Thoracic aorta (tissue), 2 donors: Measurements from ENCODE around the gene KIAA1755. TPM values are rescaled to one million over a fixed set of nuclear protein-coding genes. Genes with fewer than 3 reads are reported as not detected.
"Not testable (repeated sequence)": the region's sequence is repeated elsewhere in the genome, so short reads cannot be mapped to it uniquely, and the experiment has no call there.

ENCODE experiments used
- ATAC-seq: fragments of 150-250 bp; one replicate; pipeline ENCODE4 v1.8.0; 2017; ENCODE audit warnings: low read depth; ENCODE audit not compliant: insufficient number of reproducible peaks, low FRiP score
- DNase-seq: peaks from one replicate; pipeline ENCODE4 v3.0.0-alpha.2; 2020; ENCODE audit warnings: low spot score
- H3K27ac ChIP-seq, 2 donors: fragments of 200-600 bp; sonication (generic); 1 replicate in 1 of 2; 2 replicates in 1 of 2; pipeline ENCODE4 v1.5.1; 2016; ENCODE audit warnings: mild to moderate bottlenecking in 2 of 2, moderate library complexity in 2 of 2
- H3K27me3 ChIP-seq: fragments of 200-600 bp; sonication (generic); replicated peaks from 2 replicates; pipeline ENCODE4 v1.6.0; 2016; ENCODE audit warnings: mild to moderate bottlenecking; ENCODE audit not compliant: insufficient read depth
- H3K36me3 ChIP-seq: fragments of 200-600 bp; sonication (generic); one replicate; pipeline ENCODE4 v1.5.1; 2016
- H3K4me1 ChIP-seq, 2 donors: fragments of 200-600 bp; sonication (generic); 1 replicate in 1 of 2; 2 replicates in 1 of 2; pipeline versions ENCODE4 v1.5.1 to v1.6.0; 2016; ENCODE audit warnings: low read depth in 2 of 2, mild to moderate bottlenecking in 1 of 2; ENCODE audit not compliant: control insufficient read depth in 1 of 2
- H3K4me3 ChIP-seq: fragments of 200-600 bp; sonication (generic); 2 replicates; pipeline ENCODE4 v1.5.1; 2016; ENCODE audit warnings: mild to moderate bottlenecking
- H3K9me3 ChIP-seq: fragments of 200-600 bp; sonication (generic); 2 replicates; pipeline ENCODE4 v1.5.1; 2016
- total RNA-seq, 2 donors: library from RNA; depleted of rRNA; stranded (reverse); fragments of >200 nt; gene quantifications; one replicate each; pipeline versions ENCODE4 v1.1.0 to v1.2.3, GENCODE V29; 2016
- TF ChIP-seq, protein P1 (sequence below): fragments of 200-600 bp; sonication (generic); IDR thresholded peaks from one replicate; pipeline ENCODE4 v1.5.1; 2019; ENCODE audit warnings: antibody characterized with exemption

The KIAA1755 gene
- total RNA-seq, 2 donors from 2014 or later, result 11.0 to 45.4 TPM

DNA sequence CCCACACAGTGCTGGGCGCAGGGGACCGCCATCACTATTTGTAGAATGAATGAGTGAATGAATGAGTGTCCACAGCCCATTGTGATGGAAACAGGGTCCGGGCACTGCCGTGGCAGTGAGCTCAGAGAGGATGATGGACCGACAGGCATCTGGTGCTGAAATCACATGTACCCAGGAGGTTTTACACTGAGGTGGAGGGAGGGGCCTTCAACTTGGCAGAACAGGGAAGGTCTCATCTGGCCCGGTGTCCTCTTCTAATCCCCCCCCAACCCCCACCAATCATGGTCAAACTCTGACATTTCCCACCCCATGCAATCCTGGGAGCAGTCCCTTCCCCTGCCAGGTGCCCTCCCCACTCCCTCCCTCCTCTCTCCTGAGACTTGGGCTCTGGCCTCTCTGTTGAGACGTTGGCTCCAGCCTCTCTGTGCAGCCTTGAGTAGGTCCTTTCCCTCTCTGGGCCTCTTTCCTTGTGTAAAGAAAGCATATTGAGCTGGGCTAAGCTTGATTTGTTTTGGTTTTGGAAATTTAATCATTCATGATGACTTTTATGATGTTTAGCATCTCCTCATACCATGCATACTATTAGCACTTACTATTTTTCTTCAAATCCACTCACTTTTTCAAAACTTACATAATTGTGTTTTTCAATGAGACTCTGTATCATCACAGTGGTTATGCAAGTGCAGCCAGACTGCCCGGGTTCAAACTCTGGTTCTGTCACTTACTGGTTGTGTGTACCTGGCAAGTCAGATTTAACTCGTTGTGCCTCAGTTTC is 10.8 kb downstream of the KIAA1755 start:
- Histone ChIP-seq H3K4me3 (no peak overlapping the region), H3K27ac (no peak overlapping the region), H3K9me3 (no peaks in the 10 kb centered on the region), H3K4me1 (peaks cover 20 to 77% of the 10 kb centered on the region in 2 donors), H3K27me3 (no peaks in the 10 kb centered on the region), H3K36me3 (no peaks in the 10 kb centered on the region)
- TF ChIP-seq, protein P1, sequence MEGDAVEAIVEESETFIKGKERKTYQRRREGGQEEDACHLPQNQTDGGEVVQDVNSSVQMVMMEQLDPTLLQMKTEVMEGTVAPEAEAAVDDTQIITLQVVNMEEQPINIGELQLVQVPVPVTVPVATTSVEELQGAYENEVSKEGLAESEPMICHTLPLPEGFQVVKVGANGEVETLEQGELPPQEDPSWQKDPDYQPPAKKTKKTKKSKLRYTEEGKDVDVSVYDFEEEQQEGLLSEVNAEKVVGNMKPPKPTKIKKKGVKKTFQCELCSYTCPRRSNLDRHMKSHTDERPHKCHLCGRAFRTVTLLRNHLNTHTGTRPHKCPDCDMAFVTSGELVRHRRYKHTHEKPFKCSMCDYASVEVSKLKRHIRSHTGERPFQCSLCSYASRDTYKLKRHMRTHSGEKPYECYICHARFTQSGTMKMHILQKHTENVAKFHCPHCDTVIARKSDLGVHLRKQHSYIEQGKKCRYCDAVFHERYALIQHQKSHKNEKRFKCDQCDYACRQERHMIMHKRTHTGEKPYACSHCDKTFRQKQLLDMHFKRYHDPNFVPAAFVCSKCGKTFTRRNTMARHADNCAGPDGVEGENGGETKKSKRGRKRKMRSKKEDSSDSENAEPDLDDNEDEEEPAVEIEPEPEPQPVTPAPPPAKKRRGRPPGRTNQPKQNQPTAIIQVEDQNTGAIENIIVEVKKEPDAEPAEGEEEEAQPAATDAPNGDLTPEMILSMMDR, result no peak
- no peak for ATAC-seq
- DNase-seq, result no peak

DNA sequence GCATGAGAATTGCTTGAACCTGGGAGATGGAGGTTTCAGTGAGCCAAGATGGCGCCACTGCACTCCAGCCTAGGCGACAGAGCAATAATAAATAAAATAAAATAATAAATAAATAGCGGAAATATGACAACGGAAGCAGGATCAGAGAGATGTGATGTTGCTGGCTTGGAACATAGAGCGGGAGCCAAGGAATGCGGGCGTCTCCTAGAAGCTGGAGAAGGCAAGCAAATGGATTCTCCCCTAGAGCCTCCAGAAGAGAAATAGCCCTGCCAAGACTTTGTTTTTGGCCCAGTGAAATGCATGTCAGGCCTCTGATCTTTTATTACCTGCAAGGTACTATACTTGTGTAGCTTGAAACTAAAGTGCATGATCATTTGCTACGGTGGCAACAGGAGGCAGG is 12.4 kb downstream of the KIAA1755 start:
- Histone ChIP-seq H3K9me3 (peaks cover under 1% of the 10 kb centered on the region), H3K36me3 (peaks cover 9% of the 10 kb centered on the region), H3K27me3 (no peaks in the 10 kb centered on the region), H3K4me3 (no peak overlapping the region), H3K27ac (no peak overlapping the region), H3K4me1 (peaks cover 9 to 61% of the 10 kb centered on the region in 2 donors)
- no peak for ATAC-seq
- DNase-seq, result no peak
- TF ChIP-seq, protein P1, result no peak

DNA sequence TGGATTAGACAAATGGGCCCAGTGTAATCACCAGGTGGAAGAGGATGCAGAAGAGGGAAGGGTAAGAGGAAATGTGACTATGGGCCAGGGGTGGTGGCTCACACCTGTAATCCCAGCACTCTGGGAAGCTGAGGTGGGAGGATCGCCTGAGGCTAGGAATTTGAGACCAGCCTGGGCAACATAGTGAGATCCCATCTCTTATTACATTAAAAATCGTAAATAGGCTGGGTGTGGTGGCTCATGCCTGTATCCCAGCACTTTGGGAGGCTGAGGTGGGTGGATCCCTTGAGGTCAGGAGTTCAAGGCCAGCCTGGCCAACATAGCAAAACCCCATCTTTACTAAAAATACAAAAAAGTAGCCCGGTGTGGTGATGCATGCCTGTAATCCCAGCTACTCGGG is 12.8 kb downstream of the KIAA1755 start:
- Histone ChIP-seq H3K36me3 (peaks cover 12% of the 10 kb centered on the region), H3K4me1 (peaks cover 5 to 57% of the 10 kb centered on the region in 2 donors), H3K27ac (peak overlapping the region; percentile 88 to 93)
- not testable (repeated sequence) for H3K4me3 ChIP-seq, H3K27me3 ChIP-seq, DNase-seq, ATAC-seq, H3K9me3 ChIP-seq

DNA sequence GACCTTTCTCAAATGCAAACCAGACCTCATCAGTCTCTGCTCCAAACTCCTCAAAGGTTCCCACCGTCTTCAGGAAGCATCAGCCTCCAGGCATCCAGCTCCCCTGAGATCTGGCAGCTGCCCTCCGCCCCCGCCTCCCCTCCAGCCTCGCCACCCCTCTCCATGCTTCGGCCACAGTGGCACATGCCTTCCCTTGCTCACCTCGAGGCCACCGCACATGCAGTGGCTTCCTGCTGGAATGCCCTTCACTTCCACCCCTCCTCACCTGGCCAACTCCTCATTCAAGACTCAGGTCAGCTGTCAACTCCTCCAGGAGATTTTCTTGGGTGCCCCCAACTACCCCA is 13.4 kb downstream of the KIAA1755 start:
- Histone ChIP-seq H3K27ac (peak overlapping the region; percentile 88 to 93), H3K27me3 (no peaks in the 10 kb centered on the region), H3K36me3 (peaks cover 12% of the 10 kb centered on the region), H3K9me3 (peaks cover 10% of the 10 kb centered on the region), H3K4me1 (peaks cover 4 to 51% of the 10 kb centered on the region in 2 donors), H3K4me3 (no peak overlapping the region)
- no peak for DNase-seq
- ATAC-seq, result no peak
- TF ChIP-seq, protein P1, result no peak

DNA sequence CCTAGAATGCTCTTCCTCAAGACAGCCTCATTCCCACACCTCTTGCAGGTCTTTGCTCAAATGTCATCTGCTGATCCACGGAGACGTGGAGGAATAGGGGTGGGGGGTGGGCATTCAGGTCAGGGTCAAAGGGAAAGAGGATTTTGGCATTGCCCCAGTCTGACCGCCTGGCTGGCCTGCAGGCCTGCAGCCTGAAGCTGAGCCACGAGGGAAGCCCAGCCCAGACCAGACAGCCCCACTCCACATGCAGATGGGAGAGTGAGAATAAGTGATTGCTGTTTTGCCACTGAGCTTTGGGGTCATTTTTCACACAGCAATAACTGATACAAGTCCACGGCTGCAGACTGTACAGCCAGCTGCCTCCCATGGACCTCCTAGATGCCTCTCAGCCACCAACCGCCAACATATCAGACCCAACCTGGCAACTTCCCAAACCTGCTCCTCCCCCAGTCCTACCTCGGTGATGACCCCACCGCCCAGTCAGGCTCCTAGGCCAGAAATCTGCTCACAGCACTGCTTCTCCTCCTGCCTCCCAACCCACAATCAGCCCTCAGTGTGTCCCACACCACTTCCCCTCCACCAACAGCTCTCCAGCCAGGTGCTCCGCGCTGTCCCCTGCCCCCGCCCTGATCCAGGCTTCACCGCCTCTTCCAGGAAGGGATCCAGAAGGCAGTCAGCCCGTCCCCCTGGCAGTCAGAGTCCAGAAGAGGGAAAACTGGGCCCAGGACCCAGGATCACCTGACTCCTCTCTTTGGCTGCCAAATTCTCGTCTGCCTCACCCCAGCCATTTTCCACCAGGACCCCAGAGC is 14.0 kb downstream of the KIAA1755 start:
- Histone ChIP-seq H3K4me1 (peaks cover 4 to 45% of the 10 kb centered on the region in 2 donors), H3K4me3 (no peak overlapping the region), H3K27me3 (no peaks in the 10 kb centered on the region), H3K36me3 (peaks cover 14% of the 10 kb centered on the region), H3K27ac (peak overlapping the region; percentile 88 to 93), H3K9me3 (peaks cover 11% of the 10 kb centered on the region)
- no peak for DNase-seq
- ATAC-seq, result no peak
- TF ChIP-seq, protein P1, result no peak
